WTC11 (cell line): Measurements from ENCODE around the gene PCNX1. TPM values are rescaled to one million over a fixed set of nuclear protein-coding genes. Genes with fewer than 3 reads are reported as not detected.

Experiments
- ATAC-seq: fragments of 200-7000 bp; cut with Tn5 transposase; 2 replicates; pipeline ENCODE4 v1.10.0; 2021; ENCODE audit warnings: mild to moderate bottlenecking, moderate library complexity
- CTCF ChIA-PET: fragments of 300-600 bp; sonication (Branson Sonifier 250); formaldehyde crosslinking; loops from one replicate; lab custom pipeline; 2021; ENCODE audit warnings: antibody characterized with exemption; lab: Charles Lee
- POLR2A ChIA-PET: fragments of 350-600 bp; sonication (Branson Sonifier 250); formaldehyde crosslinking; loops from one replicate; lab custom pipeline; 2021; ENCODE audit warnings: antibody characterized with exemption; lab: Charles Lee
- DNase-seq: peaks from one replicate; pipeline ENCODE4 v3.0.0; 2021; ENCODE audit warnings: low spot score
- H3K27ac Mint-ChIP-seq: 2 replicates; pipeline ENCODE4 v1.8.0; 2021; ENCODE audit warnings: mixed read lengths
- H3K27me3 Mint-ChIP-seq: 2 replicates; pipeline ENCODE4 v1.8.0; 2021; ENCODE audit warnings: low read depth, mild to moderate bottlenecking, moderate library complexity, mixed read lengths
- H3K36me3 Mint-ChIP-seq: 2 replicates; pipeline ENCODE4 v1.8.0; 2021; ENCODE audit warnings: mixed read lengths
- H3K4me1 Mint-ChIP-seq: 2 replicates; pipeline ENCODE4 v1.8.0; 2022; ENCODE audit warnings: mixed read lengths
- H3K4me3 Mint-ChIP-seq: 2 replicates; pipeline ENCODE4 v1.8.0; 2021; ENCODE audit warnings: mild to moderate bottlenecking, moderate library complexity, mixed read lengths
- H3K9me3 Mint-ChIP-seq: 2 replicates; pipeline ENCODE4 v1.8.0; 2021; ENCODE audit warnings: mixed read lengths
- ATF1 ChIP-seq: sonication (generic); formaldehyde crosslinking; IDR thresholded peaks from 2 replicates; pipeline ENCODE4 v1.8.1; 2023; ENCODE audit warnings: mild to moderate bottlenecking, moderate library complexity, missing genetic modification reagents
- E2F1 ChIP-seq: sonication (generic); formaldehyde crosslinking; IDR thresholded peaks from 2 replicates; pipeline ENCODE4 v1.8.0; 2022; ENCODE audit warnings: mild to moderate bottlenecking, missing genetic modification reagents
- EMX1 ChIP-seq: fragments of 250-450 bp; sonication (Bioruptor Pico); IDR thresholded peaks from 2 replicates; pipeline ENCODE4 v1.8.0; 2021; ENCODE audit warnings: mild to moderate bottlenecking
- ERG ChIP-seq: fragments of 250-450 bp; sonication (Bioruptor Pico); IDR thresholded peaks from 2 replicates; pipeline ENCODE4 v1.8.0; 2021; ENCODE audit warnings: mild to moderate bottlenecking
- ESRRA ChIP-seq: sonication (generic); formaldehyde crosslinking; IDR thresholded peaks from 2 replicates; pipeline ENCODE4 v1.8.1; 2022; ENCODE audit warnings: mild to moderate bottlenecking, missing genetic modification reagents, borderline replicate concordance
- FOXK1 ChIP-seq: sonication (generic); formaldehyde crosslinking; IDR thresholded peaks from 2 replicates; pipeline ENCODE4 v1.8.0; 2022; ENCODE audit warnings: mild to moderate bottlenecking, moderate library complexity, missing genetic modification reagents
- JAZF1 ChIP-seq: fragments of 250-450 bp; sonication (Bioruptor Pico); IDR thresholded peaks from 2 replicates; pipeline ENCODE4 v1.9.0; 2021; ENCODE audit warnings: moderate library complexity, mild to moderate bottlenecking, inconsistent platforms
- MYBL2 ChIP-seq: sonication (generic); formaldehyde crosslinking; IDR thresholded peaks from 2 replicates; pipeline ENCODE4 v1.8.1; 2023; ENCODE audit warnings: mild to moderate bottlenecking, moderate library complexity, missing genetic modification reagents
- NFATC4 ChIP-seq: fragments of 250-450 bp; sonication (Bioruptor Pico); IDR thresholded peaks from 2 replicates; pipeline ENCODE4 v1.9.0; 2021; ENCODE audit warnings: mild to moderate bottlenecking
- NFYB ChIP-seq: sonication (generic); formaldehyde crosslinking; conservative IDR thresholded peaks from 2 replicates; pipeline ENCODE4 v1.8.0; 2022; ENCODE audit warnings: low read depth, missing genetic modification reagents
- OVOL2 ChIP-seq: fragments of 250-450 bp; sonication (Bioruptor Pico); IDR thresholded peaks from 2 replicates; pipeline ENCODE4 v1.9.0; 2021; ENCODE audit warnings: mild to moderate bottlenecking, borderline replicate concordance
- PRDM15 ChIP-seq: sonication (generic); formaldehyde crosslinking; IDR thresholded peaks from 2 replicates; pipeline ENCODE4 v1.8.0; 2022; ENCODE audit warnings: missing genetic modification reagents
- RELA ChIP-seq: sonication (generic); formaldehyde crosslinking; IDR thresholded peaks from 2 replicates; pipeline ENCODE4 v1.8.1; 2022; ENCODE audit warnings: missing genetic modification reagents, mild to moderate bottlenecking, borderline replicate concordance
- SMAD4 ChIP-seq: sonication (generic); formaldehyde crosslinking; IDR thresholded peaks from 2 replicates; pipeline ENCODE4 v1.8.0; 2022; ENCODE audit warnings: mild to moderate bottlenecking, missing genetic modification reagents
- SOX15 ChIP-seq: fragments of 250-450 bp; sonication (Bioruptor Pico); IDR thresholded peaks from 2 replicates; pipeline ENCODE4 v1.9.0; 2021; ENCODE audit warnings: mild to moderate bottlenecking
- TCF7 ChIP-seq: sonication (generic); formaldehyde crosslinking; IDR thresholded peaks from 2 replicates; pipeline ENCODE4 v1.8.0; 2022; ENCODE audit warnings: mild to moderate bottlenecking, low read depth, missing genetic modification reagents, moderate library complexity
- TEAD1 ChIP-seq: sonication (generic); formaldehyde crosslinking; IDR thresholded peaks from 2 replicates; pipeline ENCODE4 v1.8.0; 2022; ENCODE audit warnings: mild to moderate bottlenecking, missing genetic modification reagents
- ZBTB43 ChIP-seq: sonication (generic); formaldehyde crosslinking; IDR thresholded peaks from 2 replicates; pipeline ENCODE4 v1.8.1; 2023; ENCODE audit warnings: mild to moderate bottlenecking, missing genetic modification reagents
- ZNF232 ChIP-seq: sonication (generic); formaldehyde crosslinking; IDR thresholded peaks from 2 replicates; pipeline ENCODE4 v1.8.0; 2022; ENCODE audit warnings: mild to moderate bottlenecking, missing genetic modification reagents
- ZNF317 ChIP-seq: sonication (generic); formaldehyde crosslinking; IDR thresholded peaks from 2 replicates; pipeline ENCODE4 v1.8.1; 2023; ENCODE audit warnings: low read depth, mild to moderate bottlenecking, moderate library complexity, missing genetic modification reagents, borderline replicate concordance
- ZNF396 ChIP-seq: fragments of 250-450 bp; sonication (Bioruptor Pico); IDR thresholded peaks from 2 replicates; pipeline ENCODE4 v1.8.0; 2021; ENCODE audit warnings: mild to moderate bottlenecking, moderate library complexity, borderline replicate concordance
- ZNF423 ChIP-seq: fragments of 250-450 bp; sonication (Bioruptor Pico); IDR thresholded peaks from 2 replicates; pipeline ENCODE4 v2.1.2; 2022; ENCODE audit warnings: mild to moderate bottlenecking, moderate library complexity
- ZSCAN18 ChIP-seq: fragments of 250-450 bp; sonication (Bioruptor Pico); IDR thresholded peaks from 2 replicates; pipeline ENCODE4 v2.1.2; 2022; ENCODE audit warnings: mild to moderate bottlenecking, moderate library complexity
- total RNA-seq: library from RNA; stranded (reverse); gene quantifications from 3 replicates; pipeline ENCODE4 v1.2.3, GENCODE V29; 2021
- TF ChIP-seq, protein P1 (sequence below): sonication (generic); formaldehyde crosslinking; IDR thresholded peaks from 2 replicates; pipeline ENCODE4 v1.8.0; 2022; ENCODE audit warnings: mild to moderate bottlenecking, missing genetic modification reagents
- TF ChIP-seq, protein P2 (sequence below): sonication (generic); formaldehyde crosslinking; IDR thresholded peaks from 2 replicates; pipeline ENCODE4 v1.8.0; 2022; ENCODE audit warnings: mild to moderate bottlenecking, missing genetic modification reagents
- TF ChIP-seq, protein P3 (sequence below): sonication (generic); formaldehyde crosslinking; IDR thresholded peaks from 2 replicates; pipeline ENCODE4 v1.8.1; 2022; ENCODE audit warnings: low read depth, mild to moderate bottlenecking, moderate library complexity, missing genetic modification reagents, borderline replicate concordance

Gene PCNX1
- total RNA-seq, 1 experiment from 2014 or later: 46.4 TPM

DNA sequence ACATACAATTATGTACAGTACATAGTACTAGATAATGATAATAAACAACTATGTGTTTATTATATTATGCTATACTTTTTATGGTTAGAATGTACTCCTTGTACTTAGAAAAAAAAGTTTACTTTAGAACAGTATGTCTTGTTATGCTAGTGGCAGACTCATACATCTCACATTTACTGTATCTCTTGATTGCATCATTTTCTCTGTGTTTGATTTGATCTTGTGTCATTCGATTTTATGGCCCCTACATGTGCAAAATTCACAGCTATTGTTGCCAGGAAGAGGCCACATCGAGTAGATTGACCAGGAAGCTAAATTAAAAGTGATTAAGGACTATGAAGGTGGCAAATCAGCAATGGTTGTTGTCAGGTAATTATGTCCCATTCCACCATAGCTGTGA, 153.0 kb downstream of the PCNX1 start (continued):
- TF ChIP-seq PRDM15 (no peak), FOXK1 (CRISPR knock-in tag) (no peak), ERG (CRISPR knock-in tag) (no peak), ZBTB43 (CRISPR knock-in tag) (no peak), NFYB (CRISPR knock-in tag) (no peak), ZNF423 (no peak), JAZF1 (CRISPR knock-in tag) (no peak), MYBL2 (CRISPR knock-in tag) (no peak), RELA (CRISPR knock-in tag) (no peak)
- TF ChIP-seq, protein P1, sequence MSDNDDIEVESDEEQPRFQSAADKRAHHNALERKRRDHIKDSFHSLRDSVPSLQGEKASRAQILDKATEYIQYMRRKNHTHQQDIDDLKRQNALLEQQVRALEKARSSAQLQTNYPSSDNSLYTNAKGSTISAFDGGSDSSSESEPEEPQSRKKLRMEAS (CRISPR knock-in tag): no peak
- TF ChIP-seq, protein P2, sequence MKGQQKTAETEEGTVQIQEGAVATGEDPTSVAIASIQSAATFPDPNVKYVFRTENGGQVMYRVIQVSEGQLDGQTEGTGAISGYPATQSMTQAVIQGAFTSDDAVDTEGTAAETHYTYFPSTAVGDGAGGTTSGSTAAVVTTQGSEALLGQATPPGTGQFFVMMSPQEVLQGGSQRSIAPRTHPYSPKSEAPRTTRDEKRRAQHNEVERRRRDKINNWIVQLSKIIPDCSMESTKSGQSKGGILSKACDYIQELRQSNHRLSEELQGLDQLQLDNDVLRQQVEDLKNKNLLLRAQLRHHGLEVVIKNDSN (CRISPR knock-in tag): no peak
- TF ChIP-seq, all 79 proteins: peak for 0

DNA sequence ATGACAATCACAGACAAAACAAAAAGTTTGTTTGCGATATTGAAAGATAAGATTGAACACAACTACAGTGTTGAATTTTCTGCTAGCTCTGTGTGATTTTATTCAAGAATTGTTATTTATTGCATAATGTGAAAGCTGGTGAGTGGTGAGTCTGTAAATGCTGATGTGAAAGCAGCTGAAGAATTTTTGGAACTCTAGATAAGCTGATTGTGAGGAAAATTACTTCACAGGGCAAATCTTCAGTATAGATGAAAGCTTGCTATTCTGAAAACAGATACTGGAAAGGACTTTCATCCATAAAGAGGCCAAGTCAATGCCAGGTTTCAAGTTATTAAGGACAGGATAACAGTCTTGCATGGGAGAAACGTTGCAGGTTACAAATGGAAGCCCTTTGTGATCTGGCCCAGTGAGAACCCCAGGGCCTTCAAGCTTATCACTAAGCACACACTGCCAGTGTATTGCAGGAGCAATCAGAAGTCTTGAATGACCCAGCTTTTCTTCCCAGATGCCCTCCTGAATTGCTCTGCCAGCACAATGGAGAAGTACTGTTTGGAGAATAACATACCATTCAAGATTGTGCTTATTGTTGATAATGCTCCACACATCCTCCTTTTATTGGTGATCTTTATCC, 153.7 kb downstream of the PCNX1 start:
- Mint-ChIP-seq H3K36me3 (peaks cover 60% of the 10 kb centered on the region), H3K4me3 (no peak overlapping the region), H3K27me3 (no peaks in the 10 kb centered on the region; the same call in 1 of the 2 replicates), H3K27ac (no peak overlapping the region), H3K9me3 (peaks cover 15% of the 10 kb centered on the region), H3K4me1 (no peaks in the 10 kb centered on the region)
- CTCF ChIA-PET: interaction anchor here (1.5 kb wide), 1 partner anchor 11 kb away, joined by 5 read pairs; no protein-coding TSS in a partner anchor
- DNase-seq: no peak
- POLR2A ChIA-PET: no interaction called here
- no peak for ATAC-seq
- no peak for TF ChIP-seq ZNF317 (CRISPR knock-in tag)
- no peak for TF ChIP-seq SMAD4 (CRISPR knock-in tag)
- no peak for TF ChIP-seq TEAD1 (CRISPR knock-in tag)
- TF ChIP-seq ATF1 (CRISPR knock-in tag): no peak
- TF ChIP-seq ESRRA (CRISPR knock-in tag): no peak
- TF ChIP-seq ZSCAN18 (CRISPR knock-in tag): no peak
- TF ChIP-seq NFATC4: no peak
- no peak for TF ChIP-seq OVOL2 (CRISPR knock-in tag)
- TF ChIP-seq ZNF232 (CRISPR knock-in tag): no peak
- TF ChIP-seq E2F1: no peak
- TF ChIP-seq SOX15: no peak
- TF ChIP-seq ZNF396 (CRISPR knock-in tag): no peak
- TF ChIP-seq, protein P3, sequence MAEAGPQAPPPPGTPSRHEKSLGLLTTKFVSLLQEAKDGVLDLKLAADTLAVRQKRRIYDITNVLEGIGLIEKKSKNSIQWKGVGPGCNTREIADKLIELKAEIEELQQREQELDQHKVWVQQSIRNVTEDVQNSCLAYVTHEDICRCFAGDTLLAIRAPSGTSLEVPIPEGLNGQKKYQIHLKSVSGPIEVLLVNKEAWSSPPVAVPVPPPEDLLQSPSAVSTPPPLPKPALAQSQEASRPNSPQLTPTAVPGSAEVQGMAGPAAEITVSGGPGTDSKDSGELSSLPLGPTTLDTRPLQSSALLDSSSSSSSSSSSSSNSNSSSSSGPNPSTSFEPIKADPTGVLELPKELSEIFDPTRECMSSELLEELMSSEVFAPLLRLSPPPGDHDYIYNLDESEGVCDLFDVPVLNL (CRISPR knock-in tag): no peak
- TF ChIP-seq TCF7 (CRISPR knock-in tag): no peak
- no peak for TF ChIP-seq EMX1 (CRISPR knock-in tag)
